ENCODE measurements around the gene LRRD1. TPM values are rescaled to one million over a fixed set of nuclear protein-coding genes. Genes with fewer than 3 reads are reported as not detected.
A peak's percentile ranks its signal among the peaks of the same experiment; 100 is the strongest.

The LRRD1 gene
- total and polyA plus RNA-seq, 7 experiments from 2014 or later: 0.17 to 0.22 TPM; not detected in 5

DNA sequence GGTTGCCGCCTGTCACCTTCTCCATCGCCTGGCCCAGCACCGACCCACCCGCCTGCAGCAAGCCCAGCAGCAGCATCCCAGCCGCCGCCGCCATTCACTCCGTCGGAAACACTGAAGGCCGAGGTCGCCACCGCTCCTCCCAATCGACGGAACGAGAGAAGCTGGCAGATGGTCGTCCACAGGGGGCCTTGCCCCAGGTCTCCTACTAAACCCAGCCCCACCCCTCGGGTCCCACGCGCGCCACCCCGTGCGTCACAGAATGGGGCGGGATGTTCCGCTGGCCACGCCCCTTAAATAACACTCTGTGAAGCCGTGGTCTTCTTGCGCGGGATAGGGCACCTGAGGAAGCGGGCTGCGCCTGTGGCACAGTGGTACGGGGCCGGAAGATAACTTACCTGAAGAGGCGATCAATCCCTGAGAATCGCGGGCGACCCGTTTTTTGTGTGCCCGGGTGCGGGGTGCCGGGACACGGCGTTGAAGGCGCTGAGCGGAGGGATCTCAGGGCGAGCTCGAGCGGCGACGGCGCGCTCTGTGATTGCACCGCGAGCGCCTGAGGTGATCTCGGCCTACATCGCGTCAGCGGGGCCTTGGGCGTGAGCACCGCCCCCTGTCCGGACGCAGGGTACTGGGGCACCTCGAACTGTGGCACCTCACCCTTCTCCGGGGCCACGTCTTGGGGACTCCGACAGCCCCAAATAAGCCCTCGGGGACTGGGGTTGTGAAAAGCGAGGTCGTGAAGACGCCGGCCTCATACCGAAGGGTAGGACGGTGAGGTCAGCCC lies 44.5 kb downstream of the LRRD1 start, which contains the start of gene CYP51A1:
Gene CYP51A1, minus strand, starts transcription at position 207 of the 781 bp plus-strand sequence. Its CDS starts 113 bp downstream, at position 94.
- peak within 1 kb of the TSS; percentile 94 for H3K27ac ChIP-seq (ENCODE audit: low read depth, low read length)
- Mint-ChIP-seq H3K4me1 (peaks cover 12 to 49% (median 40%) of the 10 kb centered on the region in 7 donors), H3K9me3 (peaks cover 0 to 5% (median 0%) of the 10 kb centered on the region in 11 donors), H3K36me3 (peaks cover 0 to 10% (median 5%) of the 10 kb centered on the region in 5 donors), H3K4me3 (peak within 1 kb of the TSS; percentile 95 to 100 (median 98)), H3K27me3 (peaks cover 0 to 2% (median 0%) of the 10 kb centered on the region in 5 donors), H3K27ac (peak within 1 kb of the TSS; percentile 89 to 100 (median 99))
- peaks cover 4 to 12% of the 10 kb centered on the region in 2 donors for H3K4me1 ChIP-seq (ENCODE audit: control insufficient read depth in 2 of 2, insufficient read depth in 2 of 2, low read length in 2 of 2)
- POLR2A ChIA-PET: interaction anchor here (0.9 to 2.5 kb wide), 5 partner anchors 9 to 394 kb away, joined by 3 to 9 read pairs (median 4); partner anchors contain the start of genes AKAP9, ANKIB1, GATAD1 and KRIT1
- DNase-seq: peak; percentile 93 to 98 (median 96)
- ATAC-seq: peak; percentile 93
- H3K27me3 ChIP-seq (ENCODE audit: control insufficient read depth in 2 of 2, insufficient read depth in 2 of 2, low read length in 2 of 2): no peaks in the 10 kb centered on the region
- CTCF ChIA-PET: no interaction called here
- H3K36me3 ChIP-seq (ENCODE audit: control insufficient read depth in 2 of 3, insufficient read depth in 3 of 3, low read length in 3 of 3): peaks cover 0 to 7% (median 0%) of the 10 kb centered on the region in 3 experiments
- intact Hi-C loops (cut with micrococcal nuclease): loop anchor here (1.0 to 10.0 kb wide), 17 partner anchors 45 to 1870 kb away; partner anchors contain the start of genes AKAP9 (in 2 of the 2), GATAD1 (in 2 of the 2), LRRD1 (in 2 of the 2) and MTERF1 (in 2 of the 2)
- H3K9me3 ChIP-seq (ENCODE audit: control insufficient read depth in 2 of 3, low read length in 3 of 3): no peaks in the 10 kb centered on the region
- H3K4me3 ChIP-seq (ENCODE audit: low read length): peak within 1 kb of the TSS; percentile 92

GRCh38 chr7:92133737-92134270 lies 45.1 kb downstream of the LRRD1 start:
- peaks cover 0 to 10% (median 5%) of the 10 kb centered on the region in 5 donors for H3K36me3 Mint-ChIP-seq
- intact Hi-C loops (cut with micrococcal nuclease): loop anchor here (1.0 to 10.0 kb wide), 18 partner anchors 45 to 1871 kb away; partner anchors contain the start of genes AKAP9 (in 2 of the 2), GATAD1 (in 2 of the 2), LRRD1 (in 2 of the 2) and MTERF1 (in 2 of the 2)

DNA sequence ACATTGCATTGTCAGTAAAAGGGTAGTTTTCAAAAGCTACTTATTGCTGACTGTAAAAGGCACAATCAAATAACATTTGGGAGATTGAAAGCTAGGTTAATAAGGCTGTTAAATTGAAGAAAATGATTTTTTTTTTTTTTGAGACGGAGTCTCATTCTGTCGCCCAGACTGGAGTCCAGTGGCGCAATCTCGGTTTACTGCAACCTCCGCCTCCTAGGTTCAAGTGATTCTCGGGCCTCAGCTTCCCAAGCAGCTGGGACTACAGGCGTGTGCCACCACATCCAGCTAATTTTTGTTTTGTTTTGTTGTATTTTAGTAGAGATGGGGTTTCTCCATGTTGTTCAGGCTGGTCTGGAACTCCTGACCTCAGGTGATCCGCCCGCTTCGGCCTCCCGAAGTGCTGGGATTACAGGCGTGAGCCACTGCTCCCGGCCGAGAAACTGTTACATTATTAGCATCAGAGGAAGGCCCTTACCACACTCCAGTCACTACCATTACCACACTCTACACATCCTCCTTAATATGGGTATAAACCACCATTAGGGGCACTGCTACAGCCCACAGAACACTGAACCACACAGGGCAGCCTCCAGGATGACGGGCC lies 45.7 kb downstream of the LRRD1 start:
- intact Hi-C loops (cut with micrococcal nuclease): loop anchor here (1.0 to 10.0 kb wide), 4 partner anchors 702 to 1872 kb away; partner anchors contain the start of genes BET1 (in 1 of the 2), CDK6 (in 1 of the 2) and VPS50 (in 1 of the 2)
- POLR2A ChIA-PET: interaction anchor here (0.6 to 2.5 kb wide), 7 partner anchors 8 to 452 kb away, joined by 3 to 9 read pairs (median 5); partner anchors contain the start of genes AKAP9, GATAD1, PEX1 and RBM48
- H3K9me3 Mint-ChIP-seq: peaks cover 0 to 5% (median 0%) of the 10 kb centered on the region in 11 donors
- DNase-seq: no peak
- peaks cover 0 to 2% (median 0%) of the 10 kb centered on the region in 5 donors for H3K27me3 Mint-ChIP-seq
- H3K27ac ChIP-seq (ENCODE audit: low read depth, low read length): peak overlapping the region; percentile 94
- peaks cover 4 to 12% of the 10 kb centered on the region in 2 donors for H3K4me1 ChIP-seq (ENCODE audit: control insufficient read depth in 2 of 2, insufficient read depth in 2 of 2, low read length in 2 of 2)
- ATAC-seq: peak; percentile 12
- H3K27me3 ChIP-seq (ENCODE audit: control insufficient read depth in 2 of 2, insufficient read depth in 2 of 2, low read length in 2 of 2): no peaks in the 10 kb centered on the region
- H3K4me3 Mint-ChIP-seq: peak overlapping the region; percentile 95 to 100 (median 98)
- H3K27ac Mint-ChIP-seq: peak overlapping the region; percentile 89 to 100 (median 99)
- H3K4me1 Mint-ChIP-seq: peaks cover 12 to 49% (median 40%) of the 10 kb centered on the region in 7 donors
- H3K9me3 ChIP-seq (ENCODE audit: control insufficient read depth in 2 of 3, low read length in 3 of 3): no peaks in the 10 kb centered on the region
- CTCF ChIA-PET: interaction anchor here (0.6 to 1.3 kb wide), 4 partner anchors 37 to 306 kb away, joined by 3 to 6 read pairs (median 4); no protein-coding TSS in a partner anchor
- peaks cover 0 to 10% (median 0%) of the 10 kb centered on the region in 3 experiments for H3K36me3 ChIP-seq (ENCODE audit: control insufficient read depth in 2 of 3, insufficient read depth in 3 of 3, low read length in 3 of 3)
- peak overlapping the region; percentile 92 for H3K4me3 ChIP-seq (ENCODE audit: low read length)
- peaks cover 0 to 10% (median 5%) of the 10 kb centered on the region in 5 donors for H3K36me3 Mint-ChIP-seq

More at GRCh38 chr7:92133737-92134270, 45.1 kb downstream of the LRRD1 start:
- H3K4me1 ChIP-seq (ENCODE audit: control insufficient read depth in 2 of 2, insufficient read depth in 2 of 2, low read length in 2 of 2): peaks cover 4 to 12% of the 10 kb centered on the region in 2 donors
- H3K4me3 ChIP-seq (ENCODE audit: low read length): peak overlapping the region; percentile 92
- H3K27me3 ChIP-seq (ENCODE audit: control insufficient read depth in 2 of 2, insufficient read depth in 2 of 2, low read length in 2 of 2): no peaks in the 10 kb centered on the region
- H3K4me3 Mint-ChIP-seq: peak overlapping the region; percentile 95 to 100 (median 98)
- H3K27ac Mint-ChIP-seq: peak overlapping the region; percentile 89 to 100 (median 99)
- peak overlapping the region; percentile 94 for H3K27ac ChIP-seq (ENCODE audit: low read depth, low read length)
- H3K9me3 Mint-ChIP-seq: peaks cover 0 to 5% (median 0%) of the 10 kb centered on the region in 11 donors
- peaks cover 0 to 7% (median 0%) of the 10 kb centered on the region in 3 experiments for H3K36me3 ChIP-seq (ENCODE audit: control insufficient read depth in 2 of 3, insufficient read depth in 3 of 3, low read length in 3 of 3)
- H3K9me3 ChIP-seq (ENCODE audit: control insufficient read depth in 2 of 3, low read length in 3 of 3): no peaks in the 10 kb centered on the region
- POLR2A ChIA-PET: interaction anchor here (0.9 to 2.5 kb wide), 5 partner anchors 8 to 395 kb away, joined by 3 to 9 read pairs (median 6); partner anchors contain the start of genes AKAP9, ANKIB1, GATAD1 and KRIT1
- ATAC-seq (peak; percentile 39), DNase-seq (peak in 8 of 9 donors; percentile 26 to 74 (median 52))
- H3K4me1 Mint-ChIP-seq: peaks cover 12 to 49% (median 40%) of the 10 kb centered on the region in 7 donors
- CTCF ChIA-PET: interaction anchor here (0.7 kb wide), 1 partner anchor 36 kb away, joined by 3 read pairs; no protein-coding TSS in a partner anchor
- peaks cover 0 to 2% (median 0%) of the 10 kb centered on the region in 5 donors for H3K27me3 Mint-ChIP-seq

DNA sequence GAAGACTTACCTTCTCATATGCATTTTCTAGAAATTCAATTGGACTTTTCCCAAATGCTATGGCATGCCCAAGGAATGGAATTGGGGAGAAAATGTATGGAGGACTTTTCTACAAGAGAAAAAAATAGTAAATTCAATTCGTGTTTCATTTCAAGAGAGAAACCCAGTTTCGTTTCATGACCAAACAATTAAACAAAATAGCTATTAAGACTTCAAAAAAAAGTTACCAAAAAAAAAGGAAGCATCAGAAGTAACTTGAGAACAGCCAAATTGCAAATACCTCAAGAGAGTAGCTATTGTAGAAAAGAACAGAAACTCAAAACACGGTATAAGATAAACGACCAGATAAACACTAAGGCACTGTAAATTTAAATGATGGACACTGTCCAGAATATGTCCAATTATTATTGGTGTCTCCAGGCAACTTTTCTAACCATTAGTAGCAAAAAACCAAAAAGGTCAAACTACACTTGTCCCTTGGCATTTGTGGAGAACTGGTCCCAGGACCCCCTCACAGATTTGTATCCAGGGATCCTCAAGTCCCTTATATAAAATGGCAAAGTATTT lies 47.1 kb downstream of the LRRD1 start:
- Mint-ChIP-seq H3K4me1 (peaks cover 12 to 47% (median 40%) of the 10 kb centered on the region in 7 donors), H3K27me3 (peaks cover 0 to 2% (median 0%) of the 10 kb centered on the region in 5 donors), H3K9me3 (peaks cover 0 to 5% (median 0%) of the 10 kb centered on the region in 11 donors), H3K4me3 (peak overlapping the region in 3 of 10 donors; percentile 16 to 24 (median 23)), H3K27ac (peak overlapping the region in 4 of 9 donors; percentile 15 to 99 (median 28)), H3K36me3 (peaks cover 0 to 13% (median 12%) of the 10 kb centered on the region in 5 donors)
- H3K4me1 ChIP-seq (ENCODE audit: control insufficient read depth in 2 of 2, insufficient read depth in 2 of 2, low read length in 2 of 2): peaks cover 4 to 12% of the 10 kb centered on the region in 2 donors
- H3K4me3 ChIP-seq (ENCODE audit: low read length): no peak overlapping the region
- intact Hi-C loops (cut with micrococcal nuclease): loop anchor here (5.0 to 10.0 kb wide), 3 partner anchors 703 to 1873 kb away; partner anchors contain the start of genes BET1 (in 1 of the 2), CDK6 (in 1 of the 2) and VPS50 (in 1 of the 2)
- ATAC-seq (no peak), DNase-seq (no peak)
- ChIA-PET CTCF (interaction anchor here (1.3 kb wide), 1 partner anchor 264 kb away, joined by 4 read pairs; no protein-coding TSS in a partner anchor), POLR2A (interaction anchor here (0.6 to 1.6 kb wide), 3 partner anchors 17 to 396 kb away, joined by 3 to 5 read pairs (median 4); partner anchors contain the start of genes PEX1 and RBM48)
- H3K27me3 ChIP-seq (ENCODE audit: control insufficient read depth in 2 of 2, insufficient read depth in 2 of 2, low read length in 2 of 2): no peaks in the 10 kb centered on the region
- H3K9me3 ChIP-seq (ENCODE audit: control insufficient read depth in 2 of 3, low read length in 3 of 3): no peaks in the 10 kb centered on the region
- H3K27ac ChIP-seq (ENCODE audit: low read depth, low read length): no peak overlapping the region
- H3K36me3 ChIP-seq (ENCODE audit: control insufficient read depth in 2 of 3, insufficient read depth in 3 of 3, low read length in 3 of 3): peaks cover 0 to 16% (median 0%) of the 10 kb centered on the region in 3 experiments

- POLR2A ChIA-PET: interaction anchor here (0.6 to 0.7 kb wide), 2 partner anchors 16 to 22 kb away, joined by 3 to 4 read pairs; no protein-coding TSS in a partner anchor
- ATAC-seq (no peak), DNase-seq (no peak)
- H3K4me1 ChIP-seq (ENCODE audit: control insufficient read depth in 2 of 2, insufficient read depth in 2 of 2, low read length in 2 of 2): peaks cover 4 to 12% of the 10 kb centered on the region in 2 donors
- CTCF ChIA-PET: no interaction called here
- no peaks in the 10 kb centered on the region for H3K9me3 ChIP-seq (ENCODE audit: control insufficient read depth in 2 of 3, low read length in 3 of 3)
- H3K27me3 ChIP-seq (ENCODE audit: control insufficient read depth in 2 of 2, insufficient read depth in 2 of 2, low read length in 2 of 2): no peaks in the 10 kb centered on the region
- H3K9me3 Mint-ChIP-seq: peaks cover 0 to 5% (median 0%) of the 10 kb centered on the region in 11 donors
- peaks cover 0 to 16% (median 0%) of the 10 kb centered on the region in 3 experiments for H3K36me3 ChIP-seq (ENCODE audit: control insufficient read depth in 2 of 3, insufficient read depth in 3 of 3, low read length in 3 of 3)
- no peak overlapping the region for H3K4me3 Mint-ChIP-seq
- peaks cover 10 to 51% (median 39%) of the 10 kb centered on the region in 7 donors for H3K4me1 Mint-ChIP-seq
- no peak overlapping the region for H3K4me3 ChIP-seq (ENCODE audit: low read length)
- peaks cover 0 to 17% (median 15%) of the 10 kb centered on the region in 5 donors for H3K36me3 Mint-ChIP-seq
- H3K27me3 Mint-ChIP-seq: peaks cover 0 to 2% (median 0%) of the 10 kb centered on the region in 5 donors
- H3K27ac ChIP-seq (ENCODE audit: low read depth, low read length): no peak overlapping the region
- intact Hi-C loops (cut with micrococcal nuclease): loop anchor here (5.0 to 10.0 kb wide), 3 partner anchors 704 to 1874 kb away; partner anchors contain the start of genes BET1 (in 1 of the 2), CDK6 (in 1 of the 2) and VPS50 (in 1 of the 2)
- peak overlapping the region in 3 of 9 donors; percentile 1 to 35 (median 8) for H3K27ac Mint-ChIP-seq
Observed at GRCh38 chr7:92131093-92131492, 47.8 kb downstream of the LRRD1 start.

Measured in naive thymus-derived CD4-positive, alpha-beta T cell (primary cell).